Measurements from ENCODE around the gene GRAMD4. TPM values are rescaled to one million over a fixed set of nuclear protein-coding genes. Genes with fewer than 3 reads are reported as not detected.
A peak's percentile ranks its signal among the peaks of the same experiment; 100 is the strongest.
"Not testable (repeated sequence)": the region's sequence is repeated elsewhere in the genome, so short reads cannot be mapped to it uniquely, and the experiment has no call there.

Gene GRAMD4
- polyA plus RNA-seq, 1 of the 3 experiments (the other 2 are of a cell fraction) = 15.5 TPM

DNA sequence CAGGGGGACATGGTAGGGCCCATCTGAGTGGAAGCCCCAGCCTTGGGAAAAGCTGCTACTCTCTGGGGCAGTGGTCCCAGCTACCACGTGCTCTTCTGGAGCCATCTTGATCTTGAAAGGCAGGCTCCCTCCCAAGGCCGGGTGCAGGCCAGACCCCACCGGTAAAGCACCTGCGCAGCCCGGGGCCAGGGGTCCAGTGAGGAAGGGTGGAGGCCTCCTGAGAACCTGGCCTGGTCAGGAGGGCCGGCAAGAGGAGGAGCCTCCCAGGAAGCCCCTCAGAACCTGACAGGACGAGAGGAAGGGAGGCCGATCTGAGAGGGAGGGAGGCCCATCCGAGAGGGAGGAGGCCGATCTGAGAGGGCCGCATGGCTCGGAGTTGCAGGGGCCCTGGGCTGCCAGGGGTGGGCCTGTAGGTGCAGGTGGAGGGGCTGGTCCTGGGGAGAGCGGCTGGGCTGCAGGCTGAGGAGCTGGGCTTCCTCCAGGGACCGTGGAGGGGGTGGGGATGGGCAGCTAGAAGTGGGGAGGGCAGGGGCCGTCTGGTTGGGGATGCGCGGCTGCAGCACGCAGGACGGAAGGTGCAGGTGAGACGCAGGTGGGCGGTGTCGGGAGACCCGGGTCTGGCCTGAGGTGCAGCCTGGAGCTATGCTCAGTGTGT lies 529 bp downstream of the GRAMD4 start (continued):
- TF ChIP-seq, protein P1, sequence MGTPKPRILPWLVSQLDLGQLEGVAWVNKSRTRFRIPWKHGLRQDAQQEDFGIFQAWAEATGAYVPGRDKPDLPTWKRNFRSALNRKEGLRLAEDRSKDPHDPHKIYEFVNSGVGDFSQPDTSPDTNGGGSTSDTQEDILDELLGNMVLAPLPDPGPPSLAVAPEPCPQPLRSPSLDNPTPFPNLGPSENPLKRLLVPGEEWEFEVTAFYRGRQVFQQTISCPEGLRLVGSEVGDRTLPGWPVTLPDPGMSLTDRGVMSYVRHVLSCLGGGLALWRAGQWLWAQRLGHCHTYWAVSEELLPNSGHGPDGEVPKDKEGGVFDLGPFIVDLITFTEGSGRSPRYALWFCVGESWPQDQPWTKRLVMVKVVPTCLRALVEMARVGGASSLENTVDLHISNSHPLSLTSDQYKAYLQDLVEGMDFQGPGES (IDR thresholded peaks at IDR 0.05; ENCODE audit: low read depth, low read length) = no peak
- TF ChIP-seq EP300 (IDR thresholded peaks at IDR 0.05; ENCODE audit: borderline replicate concordance in 1 of 2, low read depth in 1 of 2, low read length in 1 of 2) (no peak), SMC3 (IDR thresholded peaks at IDR 0.05; ENCODE audit: low read depth, low read length) (no peak)
- TF ChIP-seq, protein P2, sequence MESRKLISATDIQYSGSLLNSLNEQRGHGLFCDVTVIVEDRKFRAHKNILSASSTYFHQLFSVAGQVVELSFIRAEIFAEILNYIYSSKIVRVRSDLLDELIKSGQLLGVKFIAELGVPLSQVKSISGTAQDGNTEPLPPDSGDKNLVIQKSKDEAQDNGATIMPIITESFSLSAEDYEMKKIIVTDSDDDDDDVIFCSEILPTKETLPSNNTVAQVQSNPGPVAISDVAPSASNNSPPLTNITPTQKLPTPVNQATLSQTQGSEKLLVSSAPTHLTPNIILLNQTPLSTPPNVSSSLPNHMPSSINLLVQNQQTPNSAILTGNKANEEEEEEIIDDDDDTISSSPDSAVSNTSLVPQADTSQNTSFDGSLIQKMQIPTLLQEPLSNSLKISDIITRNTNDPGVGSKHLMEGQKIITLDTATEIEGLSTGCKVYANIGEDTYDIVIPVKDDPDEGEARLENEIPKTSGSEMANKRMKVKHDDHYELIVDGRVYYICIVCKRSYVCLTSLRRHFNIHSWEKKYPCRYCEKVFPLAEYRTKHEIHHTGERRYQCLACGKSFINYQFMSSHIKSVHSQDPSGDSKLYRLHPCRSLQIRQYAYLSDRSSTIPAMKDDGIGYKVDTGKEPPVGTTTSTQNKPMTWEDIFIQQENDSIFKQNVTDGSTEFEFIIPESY (IDR thresholded peaks at IDR 0.05; ENCODE audit: borderline replicate concordance, low read depth) = no peak

DNA sequence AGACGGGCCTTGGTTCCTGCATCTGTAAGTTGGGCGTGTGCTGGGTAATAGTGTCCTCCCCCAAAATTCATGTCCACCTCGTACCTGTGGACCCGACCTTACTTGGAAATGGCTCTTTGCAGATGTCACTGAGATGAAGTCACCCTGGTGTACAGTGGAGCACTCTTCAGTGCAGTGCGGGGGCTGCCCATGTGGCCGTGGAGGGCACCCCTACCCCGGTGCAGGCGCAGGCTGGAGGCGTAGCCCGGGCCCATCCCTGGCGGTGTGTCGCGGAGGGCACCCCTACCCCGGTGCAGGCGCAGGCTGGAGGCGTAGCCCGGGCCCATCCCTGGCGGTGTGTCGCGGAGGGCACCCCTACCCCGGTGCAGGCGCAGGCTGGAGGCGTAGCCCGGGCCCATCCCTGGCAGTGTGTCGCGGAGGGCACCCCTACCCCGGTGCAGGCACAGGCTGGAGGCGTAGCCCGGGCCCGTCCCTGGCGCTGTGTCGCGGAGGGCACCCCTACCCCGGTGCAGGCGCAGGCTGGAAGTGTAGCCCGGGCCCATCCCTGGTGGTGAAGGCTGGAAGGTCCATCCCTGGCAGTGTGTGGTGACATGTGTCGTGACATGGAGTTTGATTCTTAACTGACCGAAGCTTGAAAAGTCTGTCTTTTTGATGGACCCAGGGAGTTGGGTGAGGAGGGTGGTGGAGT lies 1.2 kb downstream of the GRAMD4 start:
- ChIA-PET CTCF (interaction anchor here (1.0 to 6.0 kb wide), 3 partner anchors 58 to 113 kb away, joined by 3 to 28 read pairs (median 3); no protein-coding TSS in a partner anchor), POLR2A (interaction anchor here (1.0 to 1.1 kb wide), 2 partner anchors 9 to 58 kb away, joined by 3 to 4 read pairs; no protein-coding TSS in a partner anchor)
- not testable (repeated sequence) for H3K36me3 ChIP-seq (replicated peaks in 1 of 2; ENCODE audit: control insufficient read depth in 1 of 2, insufficient read depth in 2 of 2, low read length in 1 of 2); H2AFZ ChIP-seq (ENCODE audit: low read depth); H3K27me3 ChIP-seq (ENCODE audit: insufficient read depth); H3K79me2 ChIP-seq (ENCODE audit: insufficient read depth); H3K9me3 ChIP-seq; H3F3A ChIP-seq (replicated peaks; ENCODE audit: insufficient read depth); DNase-seq; H4K20me1 ChIP-seq (ENCODE audit: insufficient read depth); H3K9me2 ChIP-seq; H3K4me2 ChIP-seq; H3K4me3 ChIP-seq (ENCODE audit: low read depth in 2 of 2, low read length in 1 of 2); H3K9ac ChIP-seq
- 96% methylated on average over 12 of the region's 38 CpGs for WGBS (ENCODE audit: low lambda C conversion rate)
- Histone ChIP-seq H3K4me1 (ENCODE audit: control insufficient read depth in 1 of 2, insufficient read depth in 2 of 2, low read depth in 1 of 2, low read length in 1 of 2) (peaks cover 0 to 54% of the 10 kb centered on the region in 2 experiments; a peak in 1 of 4 replicates), H3K27ac (ENCODE audit: low read depth in 2 of 2, low read length in 1 of 2) (peak overlapping the region in 1 of 2 experiments; percentile 96; a peak in 2 of 4 replicates)

DNA sequence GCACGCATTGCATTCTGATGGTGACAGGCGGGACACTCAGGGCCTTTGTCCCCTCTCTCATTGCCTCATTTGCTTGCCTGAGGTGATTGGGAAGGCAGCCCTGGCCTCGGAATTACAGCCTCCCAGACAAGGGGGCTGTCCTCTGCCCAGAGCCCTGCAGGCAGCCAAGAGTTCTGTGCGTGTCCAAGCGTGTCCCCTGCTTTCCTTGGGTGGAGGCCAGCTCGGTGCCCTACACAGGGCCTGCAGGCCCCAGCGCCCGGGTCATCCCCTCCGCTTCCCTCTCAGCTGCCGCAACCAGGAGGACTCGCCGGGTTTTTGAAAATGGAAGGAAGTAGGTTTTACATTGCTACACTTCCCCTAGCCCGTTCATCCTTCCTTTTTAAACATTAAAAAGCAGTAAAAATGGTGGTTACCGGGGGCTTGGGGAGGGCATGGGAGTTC lies 1.9 kb downstream of the GRAMD4 start:
- H2AFZ ChIP-seq (ENCODE audit: low read depth) = no peak overlapping the region
- H3F3A ChIP-seq (replicated peaks; ENCODE audit: insufficient read depth) = no peaks in the 10 kb centered on the region
- H3K9ac ChIP-seq = no peak overlapping the region
- ChIA-PET CTCF (interaction anchor here (1.0 to 6.0 kb wide), 3 partner anchors 59 to 112 kb away, joined by 3 to 28 read pairs (median 3); no protein-coding TSS in a partner anchor), POLR2A (interaction anchor here (1.0 to 1.1 kb wide), 2 partner anchors 10 to 58 kb away, joined by 3 to 4 read pairs; no protein-coding TSS in a partner anchor)
- no peaks in the 10 kb centered on the region for H3K79me2 ChIP-seq (ENCODE audit: insufficient read depth)
- no peak overlapping the region for H3K4me2 ChIP-seq
- H3K9me3 ChIP-seq = no peaks in the 10 kb centered on the region
- H3K36me3 ChIP-seq (replicated peaks in 1 of 2; ENCODE audit: control insufficient read depth in 1 of 2, insufficient read depth in 2 of 2, low read length in 1 of 2) = no peaks in the 10 kb centered on the region
- H3K4me1 ChIP-seq (ENCODE audit: control insufficient read depth in 1 of 2, insufficient read depth in 2 of 2, low read depth in 1 of 2, low read length in 1 of 2) = peaks cover 0 to 53% of the 10 kb centered on the region in 2 experiments; a peak in 1 of 4 replicates
- DNase-seq = peak; percentile 89
- no peaks in the 10 kb centered on the region for H3K27me3 ChIP-seq (ENCODE audit: insufficient read depth)
- no peak overlapping the region for H3K4me3 ChIP-seq (ENCODE audit: low read depth in 2 of 2, low read length in 1 of 2)
- no peaks in the 10 kb centered on the region for H4K20me1 ChIP-seq (ENCODE audit: insufficient read depth)
- H3K27ac ChIP-seq (ENCODE audit: low read depth in 2 of 2, low read length in 1 of 2) = peak overlapping the region in 1 of 2 experiments; percentile 74; a peak in 2 of 4 replicates
- WGBS (ENCODE audit: low lambda C conversion rate) = 70% methylated on average over 12 of the region's 14 CpGs
- TF ChIP-seq CHD2 (IDR thresholded peaks at IDR 0.05; ENCODE audit: low read length, partially characterized antibody) (peak; percentile 16), EP300 (IDR thresholded peaks at IDR 0.05; ENCODE audit: borderline replicate concordance in 1 of 2, low read depth in 1 of 2, low read length in 1 of 2) (peak in 1 of 2 experiments; percentile 62; a peak in 2 of 4 replicates), MXI1 (IDR thresholded peaks at IDR 0.05; ENCODE audit: low read depth, low read length) (no peak), RCOR1 (IDR thresholded peaks at IDR 0.05; ENCODE audit: low read length) (peak; percentile 66; the same call in 1 of the 2 replicates)
- no peaks in the 10 kb centered on the region for H3K9me2 ChIP-seq

All from SK-N-SH (cell line).